MCF 10A (cell line): ENCODE measurements around the gene GLI2. TPM values are rescaled to one million over a fixed set of nuclear protein-coding genes. Genes with fewer than 3 reads are reported as not detected.

Experiments
- BruUV-seq: library from RNA; stranded (reverse); fragments of 400-500 nt; replicated peaks from 2 replicates; lab custom pipeline; 2021; lab: Mats Ljungman, UMichigan
- CTCF ChIA-PET: fragments of 300-600 bp; sonication (Branson Sonifier 250); formaldehyde crosslinking; extraction: SDS; loops from one replicate; lab custom pipeline; 2021; ENCODE audit warnings: antibody characterized with exemption, inconsistent platforms; lab: Yijun Ruan, JAX
- POLR2A ChIA-PET: fragments of 300-600, 350-650 bp; sonication (Branson Sonifier 250); formaldehyde crosslinking; extraction: SDS; loops from one replicate; lab custom pipeline; 2020; ENCODE audit warnings: antibody characterized with exemption, inconsistent platforms; lab: Yijun Ruan, JAX
- DNase-seq: peaks from one replicate; pipeline ENCODE4 v3.0.0-alpha.2; 2018; ENCODE audit not compliant: unreplicated experiment
- H3K27ac Mint-ChIP-seq: one replicate; pipeline ENCODE4 v1.8.0; 2022; ENCODE audit warnings: mild to moderate bottlenecking, low read depth, mixed read lengths; ENCODE audit not compliant: unreplicated experiment
- H3K27me3 Mint-ChIP-seq: one replicate; pipeline ENCODE4 v1.8.0; 2022; ENCODE audit warnings: mixed read lengths; ENCODE audit not compliant: insufficient read depth, unreplicated experiment
- H3K36me3 Mint-ChIP-seq: one replicate; pipeline ENCODE4 v1.8.0; 2022; ENCODE audit warnings: mild to moderate bottlenecking, moderate library complexity, mixed read lengths; ENCODE audit not compliant: insufficient read depth, unreplicated experiment
- H3K4me1 Mint-ChIP-seq: one replicate; pipeline ENCODE4 v1.8.0; 2022; ENCODE audit warnings: mixed read lengths; ENCODE audit not compliant: insufficient read depth, unreplicated experiment
- H3K4me3 Mint-ChIP-seq: one replicate; pipeline ENCODE4 v1.8.0; 2022; ENCODE audit warnings: mild to moderate bottlenecking, moderate library complexity, mixed read lengths; ENCODE audit not compliant: unreplicated experiment
- H3K9me3 Mint-ChIP-seq: one replicate; pipeline ENCODE4 v1.8.0; 2022; ENCODE audit warnings: mixed read lengths; ENCODE audit not compliant: unreplicated experiment
- CTCF ChIP-seq: fragments of 200-600 bp; IDR thresholded peaks from one replicate; pipeline ENCODE4 v1.8.0; 2022; ENCODE audit warnings: antibody characterized with exemption, mild to moderate bottlenecking; ENCODE audit not compliant: unreplicated experiment
- intact Hi-C: fragments of 100-400 bp; cut with micrococcal nuclease; formaldehyde crosslinking; loops from 2 replicates; pipeline ENCODE4 v1.14.1; 2022
- total RNA-seq: library from RNA; stranded (reverse); gene quantifications from 2 replicates; pipeline ENCODE4 v1.2.3, GENCODE V29; 2022

The GLI2 gene
- total RNA-seq, 1 experiment from 2014 or later, result 0.61 TPM

GRCh38 chr2:120746144-120746543, 10.5 kb downstream of the GLI2 start:
- Mint-ChIP-seq H3K4me1 (no peaks in the 10 kb centered on the region), H3K36me3 (no peaks in the 10 kb centered on the region), H3K9me3 (no peaks in the 10 kb centered on the region), H3K27me3 (peaks cover 16% of the 10 kb centered on the region), H3K27ac (no peak overlapping the region), H3K4me3 (no peak overlapping the region)
- ChIA-PET CTCF (no interaction called here), POLR2A (no interaction called here)
- no TSS peak for BruUV-seq
- DNase-seq, result no peak
- no peak for TF ChIP-seq CTCF
- intact Hi-C loops, result no loop called here

GRCh38 chr2:120747281-120747680, 11.6 kb downstream of the GLI2 start:
- Mint-ChIP-seq H3K4me1 (no peaks in the 10 kb centered on the region), H3K9me3 (no peaks in the 10 kb centered on the region), H3K27me3 (peaks cover 10% of the 10 kb centered on the region), H3K4me3 (no peak overlapping the region), H3K27ac (no peak overlapping the region), H3K36me3 (no peaks in the 10 kb centered on the region)
- no peak for DNase-seq
- CTCF ChIA-PET, result interaction anchor here (0.6 to 2.2 kb wide), 2 partner anchors 12 to 324 kb away, joined by 4 read pairs; no protein-coding TSS in a partner anchor
- BruUV-seq, result no TSS peak
- intact Hi-C loops, result no loop called here
- POLR2A ChIA-PET, result no interaction called here
- TF ChIP-seq CTCF, result no peak

GRCh38 chr2:120747706-120748105, 12.0 kb downstream of the GLI2 start:
- DNase-seq, result no peak
- no TSS peak for BruUV-seq
- no peaks in the 10 kb centered on the region for H3K36me3 Mint-ChIP-seq
- no peak overlapping the region for H3K4me3 Mint-ChIP-seq
- POLR2A ChIA-PET, result no interaction called here
- H3K9me3 Mint-ChIP-seq, result no peaks in the 10 kb centered on the region
- H3K4me1 Mint-ChIP-seq, result no peaks in the 10 kb centered on the region
- H3K27ac Mint-ChIP-seq, result no peak overlapping the region
- no peak for TF ChIP-seq CTCF
- CTCF ChIA-PET, result interaction anchor here (2.2 kb wide), 1 partner anchor 13 kb away, joined by 4 read pairs; no protein-coding TSS in a partner anchor
- peaks cover 10% of the 10 kb centered on the region for H3K27me3 Mint-ChIP-seq
- intact Hi-C loops, result no loop called here

- intact Hi-C loops, result no loop called here
- ChIA-PET POLR2A (no interaction called here), CTCF (interaction anchor here (2.2 kb wide), 1 partner anchor 13 kb away, joined by 4 read pairs; no protein-coding TSS in a partner anchor)
- H3K27me3 Mint-ChIP-seq, result peaks cover 10% of the 10 kb centered on the region
- no peak overlapping the region for H3K27ac Mint-ChIP-seq
- no TSS peak for BruUV-seq
- no peaks in the 10 kb centered on the region for H3K36me3 Mint-ChIP-seq
- H3K4me3 Mint-ChIP-seq, result no peak overlapping the region
- H3K4me1 Mint-ChIP-seq, result no peaks in the 10 kb centered on the region
- H3K9me3 Mint-ChIP-seq, result no peaks in the 10 kb centered on the region
- DNase-seq, result no peak
- no peak for TF ChIP-seq CTCF
These were observed 12.6 kb downstream of the GLI2 start for GRCh38 chr2:120748310-120748709.
